HCT116 (cell line): ENCODE data around the gene NUDC. TPM values are rescaled to one million over a fixed set of nuclear protein-coding genes. Genes with fewer than 3 reads are reported as not detected.
A peak's percentile ranks its signal among the peaks of the same experiment; 100 is the strongest.

Experiments
- ATAC-seq: fragments of 200-7000 bp; cut with Tn5 transposase; 2 replicates; pipeline ENCODE4 v1.9.1; 2020; ENCODE audit warnings: mild to moderate bottlenecking, moderate library complexity
- BruUV-seq: library from RNA; stranded (reverse); fragments of 400-500 nt; replicated peaks from 2 replicates; lab custom pipeline; 2021; lab: Mats Ljungman, UMichigan
- CTCF ChIA-PET: fragments of 300-600 bp; sonication (Branson Sonifier 250); formaldehyde crosslinking; loops from one replicate; lab custom pipeline; 2021; ENCODE audit warnings: antibody characterized with exemption; lab: Charles Lee
- POLR2A ChIA-PET: fragments of 300-600, 350-600 bp; sonication (Branson Sonifier 250); formaldehyde crosslinking; loops from one replicate; lab custom pipeline; 2021; ENCODE audit warnings: antibody characterized with exemption; lab: Charles Lee
- RAD21 ChIA-PET, 2 experiments: fragments of 300-600 bp; sonication (Branson Sonifier 250); formaldehyde crosslinking; loops; one replicate each; lab custom pipeline; 2023; ENCODE audit warnings: low total read pairs in 2 of 2; ENCODE audit not compliant: uncharacterized antibody in 2 of 2, unreplicated experiment in 2 of 2, low non-redundant PET in 1 of 2; lab: Charles Lee
- DNase-seq: peaks from one replicate; pipeline ENCODE4 v3.0.0-alpha.2; 2010; ENCODE audit warnings: low read depth, low spot score
- H2AFZ ChIP-seq: fragments of 200-600 bp; shearing (Covaris generic), sonication (generic); 2 replicates; pipeline ENCODE4 v1.6.1; 2017; ENCODE audit warnings: low read depth, mixed run types, mixed read lengths, antibody characterized with exemption, low read length; ENCODE audit not compliant: poor library complexity, severe bottlenecking
- H3K27ac ChIP-seq: 2 replicates; pipeline ENCODE4 v1.5.1; 2012; ENCODE audit warnings: low read depth, low read length
- H3K27me3 ChIP-seq: fragments of 200-600 bp; sonication (generic); 2 replicates; pipeline ENCODE4 v1.6.1; 2016; ENCODE audit warnings: mixed run types, low read length, mixed read lengths; ENCODE audit not compliant: insufficient read depth
- H3K36me3 ChIP-seq, 2 experiments: fragments of 200-500 bp in 1 of 2; fragments of 200-600 bp in 1 of 2; sonication (Bioruptor generic) in 1 of 2; sonication (generic) in 1 of 2; 2 replicates each; pipeline versions ENCODE4 v1.5.1 to v1.6.1; 2014 to 2016; ENCODE audit warnings: low read length in 2 of 2, inconsistent platforms in 1 of 2, mixed read lengths in 1 of 2, mixed run types in 1 of 2; ENCODE audit not compliant: insufficient read depth in 2 of 2, control insufficient read depth in 1 of 2
- H3K4me1 ChIP-seq, 2 experiments: fragments of 200-600 bp in 1 of 2; sonication (generic) in 1 of 2; 2 replicates each; pipeline versions ENCODE4 v1.5.1 to v1.6.1; 2012 to 2017; ENCODE audit warnings: low read length in 2 of 2, inconsistent platforms in 1 of 2, mild to moderate bottlenecking in 1 of 2, mixed read lengths in 1 of 2, mixed run types in 1 of 2, moderate library complexity in 1 of 2; ENCODE audit not compliant: insufficient read depth in 2 of 2, control insufficient read depth in 1 of 2
- H3K4me2 ChIP-seq: fragments of 200-600 bp; sonication (generic); 2 replicates; pipeline ENCODE4 v1.6.1; 2017; ENCODE audit warnings: mixed run types, low read length, mixed read lengths
- H3K4me3 ChIP-seq, 2 experiments: fragments of 200-600 bp in 1 of 2; sonication (generic) in 1 of 2; replicated peaks in 1 of 2; 2 replicates each; pipeline ENCODE4 v1.5.1; 2011 to 2016; ENCODE audit warnings: low read length in 2 of 2, control low read depth in 1 of 2, low read depth in 1 of 2, mild to moderate bottlenecking in 1 of 2, mixed read lengths in 1 of 2, mixed run types in 1 of 2
- H3K79me2 ChIP-seq: fragments of 200-600 bp; sonication (generic); 2 replicates; pipeline ENCODE4 v1.6.1; 2017; ENCODE audit warnings: mild to moderate bottlenecking, mixed run types, low read length, moderate library complexity, mixed read lengths; ENCODE audit not compliant: insufficient read depth
- H3K9ac ChIP-seq: fragments of 200-600 bp; sonication (generic); 2 replicates; pipeline ENCODE4 v1.6.1; 2016; ENCODE audit warnings: low read length, mixed read lengths
- H3K9me2 ChIP-seq: fragments of 200-600 bp; sonication (generic), shearing (Covaris generic); 2 replicates; pipeline ENCODE4 v1.6.1; 2017; ENCODE audit warnings: mixed run types, mild to moderate bottlenecking, moderate library complexity; ENCODE audit not compliant: insufficient read depth
- H3K9me3 ChIP-seq, 2 experiments: fragments of 200-500 bp in 1 of 2; fragments of 200-600 bp in 1 of 2; sonication (Bioruptor generic) in 1 of 2; sonication (generic) in 1 of 2; 2 replicates each; pipeline ENCODE4 v1.6.1; 2014 to 2017; ENCODE audit warnings: low read length in 2 of 2, mixed read lengths in 2 of 2, inconsistent platforms in 1 of 2, low read depth in 1 of 2, mild to moderate bottlenecking in 1 of 2, mixed run types in 1 of 2, moderate library complexity in 1 of 2; ENCODE audit not compliant: control insufficient read depth in 1 of 2, insufficient read depth in 1 of 2
- H4K20me1 ChIP-seq: fragments of 200-600 bp; sonication (generic), shearing (Covaris generic); 2 replicates; pipeline ENCODE4 v1.6.1; 2017; ENCODE audit warnings: mixed run types, mild to moderate bottlenecking, moderate library complexity; ENCODE audit not compliant: insufficient read depth
- ATF3 ChIP-seq: IDR thresholded peaks from 2 replicates; pipeline ENCODE4 v1.6.1; 2012
- CBX3 ChIP-seq: IDR thresholded peaks from 2 replicates; pipeline ENCODE4 v1.6.1; 2012; ENCODE audit warnings: low read depth
- EGR1 ChIP-seq: IDR thresholded peaks from 2 replicates; pipeline ENCODE4 v1.6.1; 2012; ENCODE audit warnings: low read depth
- EZH2 ChIP-seq: fragments of 200-600 bp; sonication (generic); IDR thresholded peaks from 2 replicates; pipeline ENCODE4 v1.6.1; 2017; ENCODE audit warnings: antibody characterized with exemption, mixed run types
- EZH2phosphoT487 ChIP-seq: fragments of 200-600 bp; IDR thresholded peaks from 2 replicates; pipeline ENCODE4 v1.6.1; 2018; ENCODE audit warnings: antibody characterized with exemption, borderline replicate concordance
- FOSL1 ChIP-seq: IDR thresholded peaks from 2 replicates; pipeline ENCODE4 v1.6.1; 2012; ENCODE audit warnings: low read depth
- POLR2A ChIP-seq: IDR thresholded peaks from 2 replicates; pipeline ENCODE4 v1.7.0; 2011; ENCODE audit warnings: borderline replicate concordance; ENCODE audit not compliant: insufficient read depth, insufficient read length; ENCODE audit errors: extremely low read depth
- RAD21 ChIP-seq: IDR thresholded peaks from 2 replicates; pipeline ENCODE4 v1.6.1; 2012; ENCODE audit warnings: low read depth, mild to moderate bottlenecking
- SP1 ChIP-seq: IDR thresholded peaks from 2 replicates; pipeline ENCODE4 v1.6.1; 2012; ENCODE audit warnings: low read depth
- SRF ChIP-seq: IDR thresholded peaks from 2 replicates; pipeline ENCODE4 v1.6.1; 2012; ENCODE audit warnings: low read depth
- YY1 ChIP-seq: IDR thresholded peaks from 2 replicates; pipeline ENCODE4 v1.6.1; 2011; ENCODE audit warnings: low read length, low read depth, moderate library complexity, mild to moderate bottlenecking; ENCODE audit not compliant: insufficient replicate concordance; ENCODE audit errors: extremely low read depth
- ZBTB33 ChIP-seq: IDR thresholded peaks from 2 replicates; pipeline ENCODE4 v1.6.1; 2011; ENCODE audit warnings: mild to moderate bottlenecking, low read length, moderate library complexity; ENCODE audit not compliant: insufficient replicate concordance; ENCODE audit errors: extremely low read depth
- ZFX ChIP-seq: fragments of 450-650 bp; IDR thresholded peaks from 2 replicates; pipeline ENCODE4 v1.6.1; 2017
- ZNF274 ChIP-seq: fragments of 200-500 bp; sonication (Bioruptor generic); IDR thresholded peaks from 2 replicates; pipeline ENCODE4 v1.6.1; 2014; ENCODE audit warnings: mild to moderate bottlenecking, low read depth, low read length, inconsistent platforms
- intact Hi-C: fragments of 100-400 bp; cut with micrococcal nuclease; formaldehyde crosslinking; loops from 2 replicates; pipeline ENCODE4 v1.10.0; 2022
- total RNA-seq: library from RNA; stranded (reverse); gene quantifications from one replicate; pipeline ENCODE4 v1.2.1, GENCODE V29; 2021; ENCODE audit not compliant: unreplicated experiment
- TF ChIP-seq, protein P1 (sequence below), 3 experiments: fragments of 200-600 bp in 1 of 3; sonication (generic) in 1 of 3; IDR thresholded peaks in 2 of 3; conservative IDR thresholded peaks in 1 of 3; 2 replicates each; pipeline ENCODE4 v1.5.1; 2012 to 2017; ENCODE audit warnings: low read depth in 2 of 3, low read length in 2 of 3, antibody characterized with exemption in 1 of 3, borderline replicate concordance in 1 of 3, control low read depth in 1 of 3, mild to moderate bottlenecking in 1 of 3, mixed read lengths in 1 of 3, mixed run types in 1 of 3, moderate library complexity in 1 of 3; ENCODE audit not compliant: insufficient read depth in 1 of 3
- TF ChIP-seq, protein P2 (sequence below): IDR thresholded peaks from 2 replicates; pipeline ENCODE4 v1.6.1; 2012; ENCODE audit warnings: low read depth

Gene NUDC
- total RNA-seq, 1 experiment from 2014 or later: 119 TPM

DNA sequence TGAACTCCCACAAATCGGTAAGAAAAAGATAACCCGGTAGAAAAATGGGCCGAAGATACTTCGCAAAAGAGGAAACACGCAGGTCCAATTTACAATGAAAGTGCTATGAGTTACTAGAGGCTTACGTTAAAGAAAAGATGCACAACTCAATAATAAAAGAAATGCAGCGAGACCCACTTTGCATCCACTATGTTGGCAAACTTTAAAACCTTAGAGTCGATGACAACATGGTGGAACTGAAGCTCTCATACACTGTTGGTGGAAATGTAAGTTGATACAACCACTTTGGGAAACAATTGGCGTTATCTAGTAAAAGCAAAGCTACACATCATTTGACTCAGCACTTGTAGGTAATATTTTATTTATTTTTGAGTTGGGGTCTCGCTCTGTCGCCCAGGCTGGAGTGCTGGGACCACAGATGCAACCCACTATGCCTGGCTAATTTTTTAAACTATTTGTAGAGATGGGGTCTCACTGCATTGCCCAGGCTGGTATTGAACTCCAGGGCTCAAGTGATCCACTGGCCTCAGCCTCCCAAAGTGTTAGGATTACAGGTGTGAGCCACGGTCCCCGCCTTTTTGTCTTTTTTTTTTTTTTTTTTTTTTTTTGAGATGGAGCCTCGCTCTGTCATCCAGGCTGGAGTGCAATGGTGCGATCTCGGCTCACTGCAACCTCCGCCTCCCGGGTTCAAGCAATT is 20.6 kb upstream of the NUDC start (continued):
- TF ChIP-seq SRF: no peak

- BruUV-seq: no TSS peak
- peak; percentile 91 for ATAC-seq
- TF ChIP-seq FOSL1 (peak; percentile 69), RAD21 (no peak), EZH2phosphoT487 (no peak), YY1 (no peak), ZBTB33 (no peak), EGR1 (no peak), ATF3 (no peak), EZH2 (no peak), ZFX (no peak), CBX3 (peak; percentile 58; the same call in 1 of the 2 replicates), POLR2A (no peak), SP1 (peak; percentile 39; the same call in 1 of the 2 replicates), ZNF274 (no peak)
- TF ChIP-seq, protein P1, sequence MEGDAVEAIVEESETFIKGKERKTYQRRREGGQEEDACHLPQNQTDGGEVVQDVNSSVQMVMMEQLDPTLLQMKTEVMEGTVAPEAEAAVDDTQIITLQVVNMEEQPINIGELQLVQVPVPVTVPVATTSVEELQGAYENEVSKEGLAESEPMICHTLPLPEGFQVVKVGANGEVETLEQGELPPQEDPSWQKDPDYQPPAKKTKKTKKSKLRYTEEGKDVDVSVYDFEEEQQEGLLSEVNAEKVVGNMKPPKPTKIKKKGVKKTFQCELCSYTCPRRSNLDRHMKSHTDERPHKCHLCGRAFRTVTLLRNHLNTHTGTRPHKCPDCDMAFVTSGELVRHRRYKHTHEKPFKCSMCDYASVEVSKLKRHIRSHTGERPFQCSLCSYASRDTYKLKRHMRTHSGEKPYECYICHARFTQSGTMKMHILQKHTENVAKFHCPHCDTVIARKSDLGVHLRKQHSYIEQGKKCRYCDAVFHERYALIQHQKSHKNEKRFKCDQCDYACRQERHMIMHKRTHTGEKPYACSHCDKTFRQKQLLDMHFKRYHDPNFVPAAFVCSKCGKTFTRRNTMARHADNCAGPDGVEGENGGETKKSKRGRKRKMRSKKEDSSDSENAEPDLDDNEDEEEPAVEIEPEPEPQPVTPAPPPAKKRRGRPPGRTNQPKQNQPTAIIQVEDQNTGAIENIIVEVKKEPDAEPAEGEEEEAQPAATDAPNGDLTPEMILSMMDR (IDR thresholded peaks at IDR 0.05 in 2 of 3, conservative IDR thresholded peaks at IDR 0.05 in 1 of 3; ENCODE audit: borderline replicate concordance in 1 of 3, insufficient read depth in 1 of 3, low read depth in 2 of 3, low read length in 2 of 3): no peak
- TF ChIP-seq, protein P2, sequence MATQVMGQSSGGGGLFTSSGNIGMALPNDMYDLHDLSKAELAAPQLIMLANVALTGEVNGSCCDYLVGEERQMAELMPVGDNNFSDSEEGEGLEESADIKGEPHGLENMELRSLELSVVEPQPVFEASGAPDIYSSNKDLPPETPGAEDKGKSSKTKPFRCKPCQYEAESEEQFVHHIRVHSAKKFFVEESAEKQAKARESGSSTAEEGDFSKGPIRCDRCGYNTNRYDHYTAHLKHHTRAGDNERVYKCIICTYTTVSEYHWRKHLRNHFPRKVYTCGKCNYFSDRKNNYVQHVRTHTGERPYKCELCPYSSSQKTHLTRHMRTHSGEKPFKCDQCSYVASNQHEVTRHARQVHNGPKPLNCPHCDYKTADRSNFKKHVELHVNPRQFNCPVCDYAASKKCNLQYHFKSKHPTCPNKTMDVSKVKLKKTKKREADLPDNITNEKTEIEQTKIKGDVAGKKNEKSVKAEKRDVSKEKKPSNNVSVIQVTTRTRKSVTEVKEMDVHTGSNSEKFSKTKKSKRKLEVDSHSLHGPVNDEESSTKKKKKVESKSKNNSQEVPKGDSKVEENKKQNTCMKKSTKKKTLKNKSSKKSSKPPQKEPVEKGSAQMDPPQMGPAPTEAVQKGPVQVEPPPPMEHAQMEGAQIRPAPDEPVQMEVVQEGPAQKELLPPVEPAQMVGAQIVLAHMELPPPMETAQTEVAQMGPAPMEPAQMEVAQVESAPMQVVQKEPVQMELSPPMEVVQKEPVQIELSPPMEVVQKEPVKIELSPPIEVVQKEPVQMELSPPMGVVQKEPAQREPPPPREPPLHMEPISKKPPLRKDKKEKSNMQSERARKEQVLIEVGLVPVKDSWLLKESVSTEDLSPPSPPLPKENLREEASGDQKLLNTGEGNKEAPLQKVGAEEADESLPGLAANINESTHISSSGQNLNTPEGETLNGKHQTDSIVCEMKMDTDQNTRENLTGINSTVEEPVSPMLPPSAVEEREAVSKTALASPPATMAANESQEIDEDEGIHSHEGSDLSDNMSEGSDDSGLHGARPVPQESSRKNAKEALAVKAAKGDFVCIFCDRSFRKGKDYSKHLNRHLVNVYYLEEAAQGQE: no peak
Measured at GRCh38 chr1:26907071-26907917, 14.2 kb upstream of the NUDC start.

More at GRCh38 chr1:26907071-26907917, 14.2 kb upstream of the NUDC start:
- Histone ChIP-seq H3K36me3 (no peaks in the 10 kb centered on the region), H3K27ac (no peak overlapping the region), H4K20me1 (no peaks in the 10 kb centered on the region), H3K4me3 (no peak overlapping the region), H3K9ac (no peak overlapping the region), H3K79me2 (no peaks in the 10 kb centered on the region), H3K4me2 (peak overlapping the region; percentile 30), H2AFZ (no peak overlapping the region), H3K27me3 (no peaks in the 10 kb centered on the region), H3K9me3 (no peaks in the 10 kb centered on the region), H3K4me1 (peaks cover 0 to 14% of the 10 kb centered on the region in 2 experiments; a peak in 2 of 4 replicates), H3K9me2 (no peaks in the 10 kb centered on the region)
- intact Hi-C loops: no loop called here
- ChIA-PET CTCF (no interaction called here), POLR2A (no interaction called here), RAD21 (no interaction called here)
- peak; percentile 73 for DNase-seq
